ENCODE data around the gene TRAF5.
"Not testable (repeated sequence)": the region's sequence is repeated elsewhere in the genome, so short reads cannot be mapped to it uniquely, and the experiment has no call there.

The TRAF5 gene, protein sequence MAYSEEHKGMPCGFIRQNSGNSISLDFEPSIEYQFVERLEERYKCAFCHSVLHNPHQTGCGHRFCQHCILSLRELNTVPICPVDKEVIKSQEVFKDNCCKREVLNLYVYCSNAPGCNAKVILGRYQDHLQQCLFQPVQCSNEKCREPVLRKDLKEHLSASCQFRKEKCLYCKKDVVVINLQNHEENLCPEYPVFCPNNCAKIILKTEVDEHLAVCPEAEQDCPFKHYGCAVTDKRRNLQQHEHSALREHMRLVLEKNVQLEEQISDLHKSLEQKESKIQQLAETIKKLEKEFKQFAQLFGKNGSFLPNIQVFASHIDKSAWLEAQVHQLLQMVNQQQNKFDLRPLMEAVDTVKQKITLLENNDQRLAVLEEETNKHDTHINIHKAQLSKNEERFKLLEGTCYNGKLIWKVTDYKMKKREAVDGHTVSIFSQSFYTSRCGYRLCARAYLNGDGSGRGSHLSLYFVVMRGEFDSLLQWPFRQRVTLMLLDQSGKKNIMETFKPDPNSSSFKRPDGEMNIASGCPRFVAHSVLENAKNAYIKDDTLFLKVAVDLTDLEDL

DNA sequence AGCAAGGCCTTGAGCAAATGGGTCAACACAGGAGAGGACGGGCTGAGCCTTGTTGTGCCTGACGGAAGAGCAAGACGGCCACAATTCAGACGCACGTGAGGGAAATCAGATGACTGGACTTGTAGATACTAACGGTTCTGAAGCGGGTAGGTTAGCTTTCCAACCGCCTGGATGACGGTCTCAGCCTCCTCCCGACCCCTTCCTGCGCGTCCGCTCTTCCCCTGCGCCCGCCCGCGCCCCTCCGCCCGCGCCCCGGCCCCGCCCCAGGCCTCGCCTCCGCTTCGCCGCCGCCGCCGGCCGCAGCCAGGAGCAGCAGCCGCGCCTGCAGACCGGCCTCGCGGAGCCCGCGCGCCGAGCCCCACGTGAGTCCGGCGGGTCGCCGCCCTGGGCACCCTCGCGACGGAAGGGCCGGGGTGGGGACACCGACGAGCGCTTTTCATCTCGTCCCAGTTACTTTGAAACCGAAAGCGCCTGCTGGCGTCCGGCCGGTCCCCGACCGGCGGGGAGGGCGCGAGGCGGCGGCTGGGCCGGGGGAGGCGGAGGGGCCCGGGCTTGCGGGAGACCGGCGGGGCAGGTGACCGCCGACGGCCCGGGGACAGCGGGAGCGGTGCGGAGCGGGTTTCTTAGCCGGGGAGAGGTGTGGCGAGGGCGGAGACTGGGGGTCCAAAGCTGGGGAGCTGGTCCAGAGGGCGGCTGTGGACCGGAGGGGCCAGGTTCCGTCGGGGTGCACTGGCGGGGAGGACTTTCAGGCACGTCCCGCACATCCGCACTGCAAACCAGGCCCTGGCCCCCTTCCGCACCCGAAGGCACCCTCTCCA is at the start of gene TRAF5:
TSS of gene TRAF5 (plus strand) at position 306 of the 818 bp plus-strand sequence. CDS start 26,407 bp downstream, outside the sequence.
- DNase-seq = peak; percentile 47

DNA sequence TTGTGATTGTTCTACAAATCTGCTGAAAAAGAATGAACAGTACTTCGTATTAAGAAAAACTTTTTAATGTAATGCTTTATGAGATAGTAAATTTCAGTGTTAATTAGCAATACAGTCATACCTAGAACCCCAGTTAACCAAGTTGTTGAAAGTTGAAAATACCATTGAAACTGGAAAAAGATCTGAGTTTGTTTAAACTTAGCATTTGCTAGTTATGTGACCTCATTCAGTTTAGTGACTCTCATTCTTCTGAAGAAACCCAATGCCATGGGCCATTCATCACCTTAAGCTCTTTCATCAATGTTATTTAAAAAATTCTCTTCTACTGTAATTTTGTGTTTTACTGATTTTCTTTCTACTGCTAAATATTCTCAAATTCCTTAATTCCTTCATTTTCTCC is 47.3 kb upstream of the TRAF5 start:
- DNase-seq = no peak

DNA sequence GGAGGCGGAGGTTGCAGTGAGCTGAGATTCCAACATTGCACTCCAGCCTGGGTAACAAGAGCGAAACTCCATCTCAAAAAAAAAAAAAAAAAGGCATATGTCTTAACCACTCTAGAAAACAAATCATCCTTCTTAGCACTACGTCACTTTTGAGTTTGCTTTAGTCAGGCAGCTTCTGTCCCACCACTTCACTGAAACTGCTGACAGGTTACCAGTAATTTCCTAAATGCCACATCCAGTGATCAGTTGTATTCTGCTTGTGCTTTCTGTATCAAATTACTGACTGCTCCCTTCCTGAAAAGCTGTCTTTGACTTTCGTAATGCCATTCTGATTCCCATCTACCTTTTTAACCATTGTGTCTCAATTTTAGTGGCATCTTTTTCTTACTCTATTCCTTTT is 45.7 kb upstream of the TRAF5 start:
- DNase-seq = no peak

DNA sequence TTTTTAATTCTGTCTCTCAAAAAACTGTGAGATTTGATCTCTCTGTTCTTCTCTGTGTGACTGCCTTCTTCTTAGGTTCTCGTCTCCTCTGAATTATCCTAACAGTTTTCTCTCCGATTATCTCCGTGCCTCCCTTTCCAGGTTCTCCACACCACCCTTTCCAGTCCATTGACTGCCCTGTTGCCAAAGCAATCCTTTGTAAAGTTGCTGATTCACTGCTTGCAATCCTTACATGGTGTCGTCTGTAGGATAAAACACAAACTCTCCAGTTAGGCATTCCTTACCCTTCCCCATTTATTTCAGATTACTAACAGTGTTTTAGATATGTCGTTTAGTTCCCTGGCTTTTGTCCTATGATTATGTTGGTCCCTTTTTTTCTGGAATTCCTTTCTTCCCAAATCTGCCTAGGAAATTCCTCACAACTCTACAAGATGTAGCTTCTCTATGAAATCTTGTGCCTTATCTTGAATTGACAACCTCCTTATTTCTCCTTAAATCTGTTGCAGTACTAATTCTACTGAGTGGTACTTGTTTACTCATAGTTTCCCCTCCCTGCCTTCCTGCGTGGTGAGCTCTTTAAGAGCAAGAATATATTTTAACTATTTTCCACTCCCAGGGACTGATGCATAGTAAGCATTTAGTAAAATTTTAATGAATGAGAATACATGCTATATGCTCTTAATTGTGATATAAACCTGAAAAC is 45.2 kb upstream of the TRAF5 start:
- DNase-seq = no peak

DNA sequence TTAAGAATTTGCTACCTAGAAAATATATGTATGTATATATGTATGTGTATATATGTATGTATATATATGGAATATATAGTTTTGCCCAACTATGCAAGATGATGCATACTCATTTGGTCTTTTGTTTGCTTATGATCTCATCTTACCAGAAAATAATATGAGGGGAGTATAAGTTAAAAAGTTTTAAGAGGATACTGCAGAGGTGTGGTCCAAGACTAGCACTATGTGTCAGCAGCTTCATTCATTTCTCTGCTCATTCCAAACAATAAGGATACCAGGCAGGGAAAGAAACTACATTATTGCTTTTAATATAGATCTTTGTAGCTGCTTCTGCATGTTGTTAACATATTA is 44.6 kb upstream of the TRAF5 start:
- no peak for DNase-seq

DNA sequence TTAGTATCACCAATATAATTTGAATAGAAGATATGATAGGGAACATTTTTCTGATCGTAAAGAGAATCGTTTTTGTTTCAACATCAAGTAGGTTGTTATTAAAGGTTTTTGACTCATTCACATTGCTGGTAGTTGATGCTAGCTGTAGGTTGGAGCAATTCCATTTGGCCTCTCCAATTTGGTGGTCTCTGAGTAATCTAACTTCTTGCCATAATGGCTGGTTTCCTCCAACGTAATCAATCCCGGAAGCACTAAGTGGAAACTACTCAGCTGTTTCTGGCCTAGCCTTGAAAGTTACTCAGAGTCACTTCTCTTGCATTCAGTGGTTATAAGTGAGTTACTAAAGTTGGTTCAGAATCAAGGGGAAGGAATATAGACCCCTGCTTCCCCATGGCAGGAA is 41.4 kb upstream of the TRAF5 start:
- DNase-seq = no peak

DNA sequence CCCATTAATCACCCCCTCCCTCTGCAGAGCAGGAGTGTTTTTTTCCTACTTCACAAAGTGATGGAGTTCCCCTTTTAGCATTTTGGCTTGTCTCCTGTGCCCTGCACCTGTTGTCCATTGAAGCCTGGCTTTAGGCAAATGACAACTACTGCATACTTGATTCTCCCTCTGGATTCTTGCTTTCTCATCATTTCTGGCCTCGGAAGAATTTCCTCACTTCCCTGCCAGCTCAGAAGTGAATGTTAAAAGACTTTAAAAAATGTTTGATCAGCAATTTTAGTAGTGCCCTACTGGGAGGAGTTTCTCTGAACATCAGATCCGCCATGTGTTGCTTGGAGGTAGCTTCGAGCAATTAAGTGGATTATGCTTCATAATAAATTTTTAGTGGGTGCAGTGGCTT is 39.4 kb upstream of the TRAF5 start:
- no peak for DNase-seq

DNA sequence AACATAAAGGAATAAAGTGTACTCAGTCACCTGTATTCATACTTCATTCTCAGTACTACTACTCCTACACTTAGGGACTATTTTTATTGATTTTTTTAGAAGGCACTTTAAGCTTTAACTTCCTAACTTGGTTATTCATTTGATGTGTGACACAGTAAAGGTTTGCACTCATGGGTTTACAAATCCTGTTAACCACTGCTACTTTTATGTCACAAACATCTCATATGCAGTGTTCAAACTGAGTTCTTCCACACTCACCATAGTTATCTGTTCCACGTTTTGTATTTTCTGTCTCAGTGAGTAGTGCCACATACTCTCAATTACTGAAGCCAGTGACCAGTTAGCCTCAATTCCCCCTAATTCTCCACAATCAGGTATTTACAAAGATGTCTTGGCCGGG is 34.2 kb upstream of the TRAF5 start:
- no peak for DNase-seq

DNA sequence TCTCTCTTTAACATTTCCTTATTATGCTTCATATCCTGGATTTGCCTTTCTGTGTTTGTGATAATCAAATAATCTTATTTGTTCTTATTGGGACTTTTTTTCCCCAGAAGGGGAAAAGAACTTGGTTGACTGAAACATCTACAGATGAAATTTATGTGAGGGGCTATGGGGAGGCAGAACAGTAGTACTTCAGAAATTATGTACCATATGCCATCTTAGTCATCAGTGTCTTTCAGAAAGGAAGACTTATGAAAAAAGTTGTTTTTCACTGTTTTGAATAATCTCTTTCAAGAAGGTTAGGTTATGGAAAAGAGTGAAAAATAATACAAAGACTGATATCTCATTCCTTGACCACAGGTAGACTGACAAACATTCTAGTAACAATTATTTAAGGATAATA is 30.2 kb upstream of the TRAF5 start:
- no peak for DNase-seq

DNA sequence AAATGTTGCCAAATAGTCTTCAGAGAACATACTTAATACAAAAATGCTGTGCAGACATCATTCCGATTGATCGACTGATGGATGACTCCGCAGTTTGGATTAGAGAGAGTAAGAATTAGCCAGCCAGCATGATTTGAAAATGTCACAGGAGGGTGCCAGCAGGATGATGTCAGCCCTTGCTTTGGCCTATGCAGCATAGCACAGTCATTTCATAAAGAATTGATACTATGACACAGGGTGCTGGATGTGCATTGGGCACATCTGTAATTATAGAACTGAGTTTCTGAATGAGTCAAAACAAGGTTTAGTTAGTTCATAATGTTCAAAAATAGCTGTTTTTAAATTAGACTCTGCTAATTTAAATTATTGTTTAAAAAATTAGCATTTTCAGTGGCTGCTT is 21.6 kb upstream of the TRAF5 start:
- DNase-seq = no peak

DNA sequence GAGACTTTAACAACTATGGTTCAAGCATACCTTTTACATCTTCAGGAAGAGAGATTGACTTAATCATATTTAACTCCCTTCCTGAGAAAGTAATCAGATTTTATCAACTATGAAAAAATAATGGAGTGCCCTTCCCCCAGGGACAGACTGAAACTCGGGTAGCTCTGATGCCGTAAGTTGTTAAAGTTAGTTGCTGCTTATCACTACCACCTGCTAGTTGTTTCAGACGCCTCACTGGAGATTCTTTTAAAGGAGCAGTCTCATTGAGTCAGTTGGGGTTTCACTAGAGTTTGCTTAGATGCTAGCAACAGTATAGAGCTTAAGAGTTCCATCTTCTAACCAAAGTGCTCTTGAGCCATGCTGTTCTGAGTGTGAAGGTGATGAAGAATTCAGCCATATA is 17.0 kb upstream of the TRAF5 start:
- no peak for DNase-seq

DNA sequence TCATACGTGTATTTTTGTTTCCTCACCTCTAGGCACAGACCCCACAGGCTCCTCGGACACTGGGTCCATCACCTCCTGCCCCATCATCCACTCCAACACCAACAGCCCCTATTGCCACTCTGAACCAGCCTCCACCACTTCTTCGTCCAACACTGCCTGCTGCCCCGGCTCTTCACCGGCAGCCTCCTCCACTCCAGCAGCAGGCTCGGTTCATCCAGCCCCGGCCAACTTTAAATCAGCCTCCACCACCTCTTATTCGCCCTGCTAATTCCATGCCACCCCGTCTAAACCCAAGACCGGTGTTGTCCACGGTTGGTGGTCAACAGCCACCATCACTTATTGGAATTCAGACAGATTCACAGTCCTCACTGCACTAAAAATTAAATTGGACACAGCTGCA is 13.2 kb upstream of the TRAF5 start:
- DNase-seq = no peak

DNA sequence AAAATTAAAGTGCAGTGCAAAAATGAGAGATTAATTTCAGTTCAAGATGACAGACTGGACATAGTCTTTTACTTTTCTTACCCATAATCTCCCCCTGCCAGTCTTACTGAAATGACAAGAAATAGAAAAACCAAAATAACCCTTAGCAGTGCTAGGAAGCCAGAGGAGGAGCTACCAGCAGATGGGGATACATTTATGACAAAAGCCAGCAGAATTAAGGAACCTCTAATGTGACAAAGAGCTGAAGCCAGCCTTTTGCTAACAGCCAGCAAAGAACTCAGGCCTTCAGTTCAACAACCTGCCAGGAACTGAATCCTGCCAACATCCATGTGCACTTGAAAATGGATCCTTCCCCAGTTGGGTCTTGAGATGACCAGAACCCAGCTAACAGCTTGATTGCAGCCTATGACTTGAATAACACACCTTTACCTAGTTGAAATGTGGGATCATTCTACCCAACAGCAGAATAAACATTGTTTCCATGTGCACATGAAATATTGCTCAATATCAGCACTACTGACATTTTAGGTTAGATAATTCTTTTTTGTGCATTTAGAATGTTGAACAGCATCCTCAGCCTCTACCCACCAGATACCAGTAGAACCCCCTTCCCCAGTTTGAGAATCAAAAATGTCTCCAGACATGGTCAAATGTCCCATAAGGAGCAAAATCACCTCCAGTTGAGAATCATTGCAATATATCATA is 7.9 kb upstream of the TRAF5 start:
- DNase-seq = no peak

DNA sequence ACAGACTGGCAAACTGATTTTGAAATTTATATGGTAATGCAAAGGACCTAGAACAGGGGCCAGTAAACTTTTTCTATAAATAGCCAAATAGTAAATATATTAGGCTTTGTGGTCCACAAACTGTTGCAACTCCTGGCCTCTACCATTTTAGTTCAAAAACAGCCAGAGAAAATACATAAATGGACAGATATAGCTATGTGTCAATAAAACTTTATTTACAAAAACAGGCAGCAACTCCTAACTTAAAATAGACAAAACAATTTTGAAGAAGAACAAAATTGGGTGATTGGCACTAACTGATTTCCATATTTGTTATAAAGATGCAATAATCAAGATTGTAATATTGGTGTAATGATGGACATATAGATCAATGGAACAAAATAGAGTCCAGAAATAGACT is 6.7 kb upstream of the TRAF5 start:
- no peak for DNase-seq

DNA sequence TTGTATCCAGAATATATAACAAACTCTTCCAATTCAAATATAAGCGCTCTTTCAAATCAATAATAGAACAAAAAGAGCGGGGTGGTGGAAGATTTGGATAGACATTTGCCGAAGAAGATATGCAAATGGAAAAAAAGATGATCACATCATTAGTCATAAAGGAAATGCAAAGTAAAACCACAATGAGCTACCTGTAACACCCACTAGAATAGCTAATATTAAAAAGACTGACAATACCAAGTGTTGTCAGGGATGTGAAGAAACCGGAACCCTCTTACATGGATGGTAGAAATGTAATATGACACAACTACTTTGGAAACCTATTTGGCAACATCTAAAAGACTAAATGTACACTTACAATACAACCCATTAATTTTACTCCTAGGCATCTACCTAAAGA is 5.7 kb upstream of the TRAF5 start:
- DNase-seq = no peak

DNA sequence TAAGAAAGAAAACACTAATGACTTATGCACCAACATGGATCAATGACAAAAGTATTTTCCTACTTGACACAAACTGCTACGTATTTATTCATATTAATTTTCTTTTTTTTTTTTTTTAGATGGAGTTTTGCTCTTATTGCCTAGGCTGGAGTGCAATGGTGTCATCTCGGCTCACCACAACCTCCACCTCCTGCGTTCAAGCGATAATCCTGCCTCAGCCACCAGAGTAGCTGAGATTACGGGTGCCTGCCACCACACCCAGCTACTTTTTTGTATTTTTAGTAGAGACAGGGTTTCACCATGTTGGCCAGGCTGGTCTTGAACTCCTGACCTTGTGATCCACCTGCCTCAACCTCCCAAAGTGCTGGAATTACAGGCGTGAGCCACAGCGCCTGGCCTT is 5.0 kb upstream of the TRAF5 start:
- not testable (repeated sequence) for DNase-seq

DNA sequence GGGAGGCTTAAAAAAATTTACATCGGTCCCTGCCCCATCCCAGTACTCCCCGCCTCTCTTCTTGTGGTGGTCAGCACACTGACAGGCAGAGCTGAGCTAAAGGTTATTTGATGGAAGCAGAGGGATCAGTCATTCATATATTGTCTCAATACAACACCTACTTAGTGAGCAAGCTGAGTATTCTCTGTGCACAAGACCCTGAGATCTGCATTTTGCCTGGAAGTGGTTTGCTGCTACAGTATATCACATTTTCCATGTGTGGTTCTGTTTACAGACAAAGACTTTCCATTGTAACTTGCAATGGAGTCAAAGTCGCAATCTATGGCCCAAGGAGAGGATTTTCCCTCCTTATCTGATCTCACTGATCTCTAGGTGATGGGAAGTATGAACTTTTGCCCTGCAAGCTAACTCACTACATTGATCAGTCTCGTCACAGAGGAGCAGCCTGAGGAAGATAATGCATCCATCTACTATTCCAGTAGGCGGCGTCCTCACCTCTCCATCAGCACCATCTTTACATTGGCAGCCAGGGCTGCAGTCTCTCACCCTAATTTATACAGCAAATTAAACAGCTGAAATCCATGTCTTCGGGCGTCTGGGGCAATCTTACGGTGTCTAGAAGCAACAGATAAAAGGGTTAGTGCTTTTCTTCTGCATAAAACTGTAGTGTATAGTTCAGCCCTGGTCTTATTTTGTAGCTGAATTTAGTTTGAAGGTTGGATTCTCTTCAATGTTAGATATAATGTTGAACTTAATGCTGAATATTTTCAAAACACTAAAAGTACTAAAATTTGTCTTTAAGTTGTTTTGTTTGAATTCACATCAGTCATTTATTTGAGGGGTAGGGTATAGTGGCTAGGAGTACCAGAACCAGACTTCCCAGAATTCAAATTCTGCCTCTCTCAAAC is 3.2 kb upstream of the TRAF5 start:
- DNase-seq = peak; percentile 85

DNA sequence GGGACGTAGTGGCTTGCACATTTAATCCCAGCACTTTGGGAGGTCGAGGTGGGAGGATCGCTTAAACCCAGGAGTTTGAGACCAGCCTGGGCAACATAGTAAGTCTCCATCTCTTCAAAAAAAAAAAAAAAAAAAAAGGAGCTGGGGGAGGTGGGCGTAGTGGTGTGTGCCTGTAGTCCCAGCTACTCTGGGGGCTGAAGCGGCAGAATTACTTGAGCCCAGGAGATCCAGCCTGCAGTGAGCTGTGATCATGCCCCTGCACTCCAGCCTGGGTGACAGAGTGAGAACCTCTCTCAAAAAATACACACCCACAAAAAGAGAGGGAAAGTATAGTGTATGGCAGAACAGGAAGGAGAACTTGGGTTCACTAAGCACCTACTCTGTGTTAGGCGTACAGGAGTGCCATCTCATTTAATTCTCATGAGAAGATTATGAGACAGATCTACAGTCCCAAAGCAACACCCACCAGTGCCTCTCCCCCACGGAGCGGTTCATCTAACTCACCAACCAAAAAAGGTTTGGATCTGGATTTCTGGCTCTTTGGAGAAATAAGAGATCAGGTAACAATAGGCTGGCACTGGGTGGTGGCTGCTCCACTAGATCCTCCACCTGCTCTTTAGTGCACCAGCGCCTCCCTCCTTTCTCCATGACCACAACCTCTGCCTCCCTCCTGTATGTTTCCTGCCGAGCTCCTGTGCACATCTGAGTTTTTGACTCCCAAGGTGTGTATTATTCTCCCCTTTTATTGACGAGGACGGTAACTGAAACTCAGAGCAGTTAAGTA is 1.4 kb upstream of the TRAF5 start:
- DNase-seq = no peak

DNA sequence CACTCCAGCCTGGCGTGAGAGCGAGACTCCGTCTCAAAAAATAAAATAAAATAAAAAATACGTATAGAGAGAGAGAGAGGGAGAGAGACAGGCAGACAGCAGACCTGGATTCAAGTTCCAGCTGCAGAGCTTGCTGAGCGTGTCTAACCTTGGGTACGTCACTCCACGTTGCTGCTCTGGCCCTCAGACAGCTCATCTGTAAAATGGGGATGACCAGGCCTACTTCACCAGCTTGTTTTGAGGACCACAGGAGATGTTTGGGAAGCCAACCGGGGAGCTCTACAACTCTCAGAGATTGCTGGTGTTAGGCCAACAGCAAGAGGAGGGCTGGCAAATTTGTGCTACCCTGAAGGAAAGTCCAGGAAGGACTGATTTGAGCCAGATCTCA is 499 bp upstream of the TRAF5 start:
- DNase-seq = no peak

DNA sequence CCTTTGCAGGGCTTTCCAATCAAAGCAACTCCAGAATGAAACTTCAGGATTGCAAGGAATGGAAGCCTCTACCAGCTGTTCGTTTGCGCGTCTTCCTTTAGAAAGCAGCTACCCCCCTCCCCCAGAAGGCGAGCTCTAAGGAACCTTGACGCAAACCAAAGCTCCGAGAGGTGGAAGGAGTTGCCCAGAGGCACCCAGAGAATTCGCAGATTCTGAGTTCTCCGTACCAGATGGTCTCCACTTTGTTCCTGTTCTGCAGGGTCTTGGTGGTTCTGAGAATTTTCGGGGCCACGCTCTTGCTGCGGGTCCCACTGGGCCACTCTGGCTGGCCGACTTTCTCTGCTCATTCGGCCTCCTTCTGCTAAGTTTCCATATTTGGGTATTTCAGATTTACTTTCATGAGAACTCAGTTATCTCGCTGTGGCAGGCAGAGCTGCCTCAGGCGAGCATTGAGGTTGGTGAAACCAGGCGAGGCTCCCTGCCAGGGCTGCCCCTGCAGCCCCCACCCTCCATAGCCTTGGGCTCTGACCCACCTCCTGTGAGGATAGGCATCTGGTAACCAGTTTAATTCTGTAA is 801 bp downstream of the TRAF5 start:
- no peak for DNase-seq

All from NCI-H2227 treated with DMSO at 0.1 percent for 48 hours (cell line).